ENCODE data around the gene KIF16B. TPM values are rescaled to one million over a fixed set of nuclear protein-coding genes. Genes with fewer than 3 reads are reported as not detected.

The KIF16B gene
- total and polyA plus RNA-seq, 4 donors = 5.1 to 19.7 (median 8.4) TPM

DNA sequence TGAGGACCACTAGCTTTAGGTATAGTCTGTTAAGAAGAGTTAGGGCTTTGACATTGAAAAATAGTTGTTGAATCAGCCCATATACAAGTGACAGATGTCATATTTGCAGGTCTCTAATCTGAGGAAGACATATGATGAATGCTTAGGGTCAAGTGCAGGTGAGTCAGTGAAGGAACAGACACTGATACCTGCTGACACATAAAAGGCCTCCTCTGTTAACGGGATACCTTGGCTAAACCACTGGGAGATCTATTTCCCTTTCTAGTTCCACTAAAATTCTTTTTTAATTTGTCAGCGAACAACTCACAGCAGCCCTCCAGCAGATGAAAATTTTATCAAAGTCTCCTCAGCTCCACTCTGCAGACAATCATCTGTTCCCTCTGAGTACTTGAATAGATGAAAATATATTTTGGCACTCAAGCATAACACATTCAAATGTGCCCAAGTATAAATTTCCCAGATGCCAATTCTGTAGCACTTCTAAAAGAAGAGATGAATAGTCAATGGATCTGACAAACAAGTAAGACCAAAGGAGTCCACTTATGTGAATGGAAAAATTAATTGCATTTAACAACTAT lies 154.0 kb downstream of the KIF16B start:
- 96% methylated on average over 2 of the region's 2 CpGs for WGBS
- TF ChIP-seq JUND (IDR thresholded peaks at IDR 0.05) (no peak), HNF4A (conservative IDR thresholded peaks at IDR 0.05) (no peak), EGR1 (IDR thresholded peaks at IDR 0.05; ENCODE audit: low read depth in 2 of 2) (no peak), SP1 (IDR thresholded peaks at IDR 0.05) (no peak), ATF3 (IDR thresholded peaks at IDR 0.05) (no peak), RXRA (IDR thresholded peaks at IDR 0.05) (no peak), NR2F2 (IDR thresholded peaks at IDR 0.05) (no peak)
- TF ChIP-seq, protein P1, sequence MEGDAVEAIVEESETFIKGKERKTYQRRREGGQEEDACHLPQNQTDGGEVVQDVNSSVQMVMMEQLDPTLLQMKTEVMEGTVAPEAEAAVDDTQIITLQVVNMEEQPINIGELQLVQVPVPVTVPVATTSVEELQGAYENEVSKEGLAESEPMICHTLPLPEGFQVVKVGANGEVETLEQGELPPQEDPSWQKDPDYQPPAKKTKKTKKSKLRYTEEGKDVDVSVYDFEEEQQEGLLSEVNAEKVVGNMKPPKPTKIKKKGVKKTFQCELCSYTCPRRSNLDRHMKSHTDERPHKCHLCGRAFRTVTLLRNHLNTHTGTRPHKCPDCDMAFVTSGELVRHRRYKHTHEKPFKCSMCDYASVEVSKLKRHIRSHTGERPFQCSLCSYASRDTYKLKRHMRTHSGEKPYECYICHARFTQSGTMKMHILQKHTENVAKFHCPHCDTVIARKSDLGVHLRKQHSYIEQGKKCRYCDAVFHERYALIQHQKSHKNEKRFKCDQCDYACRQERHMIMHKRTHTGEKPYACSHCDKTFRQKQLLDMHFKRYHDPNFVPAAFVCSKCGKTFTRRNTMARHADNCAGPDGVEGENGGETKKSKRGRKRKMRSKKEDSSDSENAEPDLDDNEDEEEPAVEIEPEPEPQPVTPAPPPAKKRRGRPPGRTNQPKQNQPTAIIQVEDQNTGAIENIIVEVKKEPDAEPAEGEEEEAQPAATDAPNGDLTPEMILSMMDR (IDR thresholded peaks at IDR 0.05; ENCODE audit: low read depth, low read length, missing input control) = no peak
- no peak overlapping the region for H3K4me3 ChIP-seq (ENCODE audit: low read depth in 1 of 3, low read length in 3 of 3)
- no peaks in the 10 kb centered on the region for H3K27me3 ChIP-seq (ENCODE audit: control insufficient read depth in 4 of 4, insufficient read depth in 4 of 4, low read length in 3 of 4)
- peaks cover 2 to 12% (median 5%) of the 10 kb centered on the region in 4 donors for H3K36me3 ChIP-seq (ENCODE audit: control insufficient read depth in 4 of 4, insufficient read depth in 3 of 4, low read depth in 1 of 4, low read length in 3 of 4)
- no peaks in the 10 kb centered on the region for H3K9me3 ChIP-seq (ENCODE audit: control insufficient read depth in 4 of 4, low read length in 3 of 4)
- H3K4me1 ChIP-seq (ENCODE audit: control insufficient read depth in 4 of 4, insufficient read depth in 4 of 4, low read length in 3 of 4) = no peaks in the 10 kb centered on the region
- no peak for DNase-seq (ENCODE audit: low spot score)
- no peak overlapping the region for H3K9ac ChIP-seq (ENCODE audit: low read depth in 1 of 2, low read length in 2 of 2)
- H3K27ac ChIP-seq (ENCODE audit: low read depth in 1 of 2, low read length in 2 of 2) = no peak overlapping the region

- Histone ChIP-seq H3K4me3 (ENCODE audit: low read depth in 1 of 3, low read length in 3 of 3) (no peak overlapping the region), H3K36me3 (ENCODE audit: control insufficient read depth in 4 of 4, insufficient read depth in 3 of 4, low read depth in 1 of 4, low read length in 3 of 4) (peaks cover 2 to 7% (median 3%) of the 10 kb centered on the region in 4 donors), H3K9me3 (ENCODE audit: control insufficient read depth in 4 of 4, low read length in 3 of 4) (no peaks in the 10 kb centered on the region), H3K27ac (ENCODE audit: low read depth in 1 of 2, low read length in 2 of 2) (no peak overlapping the region), H3K9ac (ENCODE audit: low read depth in 1 of 2, low read length in 2 of 2) (no peak overlapping the region), H3K4me1 (ENCODE audit: control insufficient read depth in 4 of 4, insufficient read depth in 4 of 4, low read length in 3 of 4) (no peaks in the 10 kb centered on the region), H3K27me3 (ENCODE audit: control insufficient read depth in 4 of 4, insufficient read depth in 4 of 4, low read length in 3 of 4) (no peaks in the 10 kb centered on the region)
- no peak for TF ChIP-seq SP1 (IDR thresholded peaks at IDR 0.05)
- TF ChIP-seq RXRA (IDR thresholded peaks at IDR 0.05) = no peak
- no peak for TF ChIP-seq FOXA1 (IDR thresholded peaks at IDR 0.05)
- no peak for TF ChIP-seq ZBTB33 (IDR thresholded peaks at IDR 0.05)
- no peak for TF ChIP-seq FOXA2 (IDR thresholded peaks at IDR 0.05)
- no peak for TF ChIP-seq TAF1 (conservative IDR thresholded peaks at IDR 0.05)
- no peak for TF ChIP-seq EGR1 (IDR thresholded peaks at IDR 0.05; ENCODE audit: low read depth in 2 of 2)
- DNase-seq (ENCODE audit: low spot score) = no peak
- WGBS = 98% methylated on average over 1 of the region's 1 CpG
Observed at GRCh38 chr20:16418616-16419015, 154.6 kb downstream of the KIF16B start.

- no peaks in the 10 kb centered on the region for H3K9me3 ChIP-seq (ENCODE audit: control insufficient read depth in 4 of 4, low read length in 3 of 4)
- DNase-seq (ENCODE audit: low spot score) = no peak
- peaks cover 0 to 4% (median 2%) of the 10 kb centered on the region in 4 donors for H3K36me3 ChIP-seq (ENCODE audit: control insufficient read depth in 4 of 4, insufficient read depth in 3 of 4, low read depth in 1 of 4, low read length in 3 of 4)
- no peak overlapping the region for H3K9ac ChIP-seq (ENCODE audit: low read depth in 1 of 2, low read length in 2 of 2)
- no peaks in the 10 kb centered on the region for H3K27me3 ChIP-seq (ENCODE audit: control insufficient read depth in 4 of 4, insufficient read depth in 4 of 4, low read length in 3 of 4)
- H3K4me3 ChIP-seq (ENCODE audit: low read depth in 1 of 3, low read length in 3 of 3) = no peak overlapping the region
- WGBS = 90% methylated on average over 8 of the region's 8 CpGs
- H3K4me1 ChIP-seq (ENCODE audit: control insufficient read depth in 4 of 4, insufficient read depth in 4 of 4, low read length in 3 of 4) = no peaks in the 10 kb centered on the region
- TF ChIP-seq REST (IDR thresholded peaks at IDR 0.05) (no peak), SP1 (IDR thresholded peaks at IDR 0.05) (no peak), YY1 (IDR thresholded peaks at IDR 0.05) (no peak), FOXA2 (IDR thresholded peaks at IDR 0.05) (no peak)
- H3K27ac ChIP-seq (ENCODE audit: low read depth in 1 of 2, low read length in 2 of 2) = no peak overlapping the region
Observed at GRCh38 chr20:16417001-16417400, 156.2 kb downstream of the KIF16B start.

All from liver (tissue), 9 donors.